Gastroesophageal sphincter (tissue), 4 donors: ENCODE data around the gene USPL1. TPM values are rescaled to one million over a fixed set of nuclear protein-coding genes. Genes with fewer than 3 reads are reported as not detected.

ENCODE experiments used
- ATAC-seq: fragments of 150-250 bp; one replicate; pipeline ENCODE4 v1.9.1; 2016; ENCODE audit warnings: mild to moderate bottlenecking, moderate library complexity
- H3K27ac ChIP-seq, 4 donors: fragments of 200-600 bp; sonication (generic) in 3 of 4; 1 replicate in 3 of 4; 2 replicates in 1 of 4; pipeline ENCODE4 v1.5.1; 2016 to 2019
- H3K27me3 ChIP-seq: fragments of 200-600 bp; sonication (generic); one replicate; pipeline ENCODE4 v1.5.1; 2019
- H3K36me3 ChIP-seq, 2 donors: fragments of 200-600 bp; sonication (generic); one replicate each; pipeline ENCODE4 v1.5.1; 2019; ENCODE audit warnings: control low read depth in 1 of 2
- H3K4me1 ChIP-seq, 3 donors: fragments of 200-600 bp; sonication (generic); 1 replicate in 2 of 3; 2 replicates in 1 of 3; pipeline ENCODE4 v1.5.1; 2016 to 2019; ENCODE audit warnings: control low read depth in 2 of 3
- H3K4me3 ChIP-seq, 2 donors: fragments of 200-600 bp; sonication (generic); one replicate each; pipeline ENCODE4 v1.5.1; 2019; ENCODE audit warnings: mild to moderate bottlenecking in 1 of 2, moderate library complexity in 1 of 2
- H3K9me3 ChIP-seq, 3 donors: fragments of 200-600 bp; sonication (generic); one replicate each; pipeline ENCODE4 v1.5.1; 2017 to 2019; ENCODE audit warnings: control low read depth in 2 of 3
- CTCF ChIP-seq, 4 experiments: fragments of 200-600 bp in 2 of 4; fragments of 450-650 bp in 2 of 4; sonication (generic) in 1 of 4; IDR thresholded peaks; one replicate each; pipeline ENCODE4 v1.5.1; 2017 to 2019; ENCODE audit warnings: antibody characterized with exemption in 4 of 4, mild to moderate bottlenecking in 2 of 4, moderate library complexity in 2 of 4
- EP300 ChIP-seq: sonication (generic); formaldehyde crosslinking; IDR thresholded peaks from one replicate; pipeline ENCODE4 v1.6.1; 2017; ENCODE audit warnings: antibody characterized with exemption, mild to moderate bottlenecking
- POLR2A ChIP-seq, 2 donors: fragments of 450-650 bp; IDR thresholded peaks; one replicate each; pipeline ENCODE4 v1.6.1; 2017; ENCODE audit warnings: antibody characterized with exemption in 2 of 2, mild to moderate bottlenecking in 2 of 2, moderate library complexity in 1 of 2
- POLR2AphosphoS5 ChIP-seq: sonication (generic); formaldehyde crosslinking; IDR thresholded peaks from one replicate; pipeline ENCODE4 v1.6.1; 2017; ENCODE audit warnings: antibody characterized with exemption
- WGBS, 2 donors: methylation state at CpG; one replicate each; pipeline ENCODE4 v1.1.5; 2018; ENCODE audit warnings: low coverage in 1 of 2; 5-methylcytosine and 5-hydroxymethylcytosine counted together
- total RNA-seq, 4 donors: library from RNA; depleted of rRNA; stranded (reverse); fragments of >200 nt; gene quantifications; one replicate each; pipeline ENCODE4 v1.1.0, GENCODE V29; 2016

USPL1 gene
- total RNA-seq, 4 donors from 2014 or later, result 17.3 to 30.2 (median 23.5) TPM

- ATAC-seq, result no peak
- no peak overlapping the region for H3K4me3 ChIP-seq
- H3K4me1 ChIP-seq, result peaks cover 0 to 12% (median 2%) of the 10 kb centered on the region in 3 donors
- no peaks in the 10 kb centered on the region for H3K36me3 ChIP-seq
- TF ChIP-seq EP300 (no peak), CTCF (IDR thresholded peaks at IDR 0.05) (no peak), POLR2A (IDR thresholded peaks at IDR 0.05) (no peak), POLR2AphosphoS5 (no peak)
- 91 to 92% methylated on average over 4 to 5 of the region's 6 CpGs for WGBS, 2 donors
- no peaks in the 10 kb centered on the region for H3K27me3 ChIP-seq
- no peak overlapping the region for H3K27ac ChIP-seq
- H3K9me3 ChIP-seq, result no peaks in the 10 kb centered on the region
Measured at GRCh38 chr13:30671271-30671815, 53.6 kb downstream of the USPL1 start.

GRCh38 chr13:30673669-30674521, 56.2 kb downstream of the USPL1 start:
- Histone ChIP-seq H3K4me1 (peaks cover 0 to 12% (median 2%) of the 10 kb centered on the region in 3 donors), H3K27me3 (no peaks in the 10 kb centered on the region), H3K4me3 (peak overlapping the region; percentile 34 to 63), H3K27ac (peak overlapping the region; percentile 45 to 89 (median 84)), H3K36me3 (no peaks in the 10 kb centered on the region), H3K9me3 (no peaks in the 10 kb centered on the region)
- TF ChIP-seq POLR2A (IDR thresholded peaks at IDR 0.05) (peak in 1 of 2 donors; percentile 34), POLR2AphosphoS5 (peak; percentile 27), CTCF (IDR thresholded peaks at IDR 0.05) (peak; percentile 50 to 89 (median 82)), EP300 (no peak)
- WGBS, 2 donors, result 3 to 4% methylated on average over 4 to 6 of the region's 72 CpGs
- peak; percentile 96 for ATAC-seq

- no peak overlapping the region for H3K27ac ChIP-seq
- no peak for TF ChIP-seq CTCF (IDR thresholded peaks at IDR 0.05)
- TF ChIP-seq POLR2AphosphoS5, result no peak
- no peak for TF ChIP-seq POLR2A (IDR thresholded peaks at IDR 0.05)
- no peak for TF ChIP-seq EP300
- 77 to 80% methylated on average over 3 of the region's 3 CpGs for WGBS, 2 donors
Measured at GRCh38 chr13:30675717-30676116, 58.0 kb downstream of the USPL1 start.

GRCh38 chr13:30676672-30677071, 59.0 kb downstream of the USPL1 start:
- no peak for TF ChIP-seq POLR2AphosphoS5
- no peak for TF ChIP-seq CTCF (IDR thresholded peaks at IDR 0.05)
- TF ChIP-seq EP300, result no peak
- TF ChIP-seq POLR2A (IDR thresholded peaks at IDR 0.05), result no peak
- peaks cover 0 to 16% (median 2%) of the 10 kb centered on the region in 3 donors for H3K4me1 ChIP-seq
- WGBS, 2 donors, result 72 to 100% methylated on average over 1 to 2 of the region's 3 CpGs
- H3K36me3 ChIP-seq, result no peaks in the 10 kb centered on the region
- no peaks in the 10 kb centered on the region for H3K9me3 ChIP-seq
- no peaks in the 10 kb centered on the region for H3K27me3 ChIP-seq
- peak overlapping the region in 1 of 4 donors; percentile 35 for H3K27ac ChIP-seq
- ATAC-seq, result no peak
- no peak overlapping the region for H3K4me3 ChIP-seq

More at GRCh38 chr13:30675717-30676116, 58.0 kb downstream of the USPL1 start:
- H3K9me3 ChIP-seq, result no peaks in the 10 kb centered on the region
- no peaks in the 10 kb centered on the region for H3K36me3 ChIP-seq
- no peak for ATAC-seq
- H3K4me3 ChIP-seq, result no peak overlapping the region
- no peaks in the 10 kb centered on the region for H3K27me3 ChIP-seq
- peaks cover 0 to 12% (median 2%) of the 10 kb centered on the region in 3 donors for H3K4me1 ChIP-seq
